K562 (cell line): Measurements from ENCODE around the gene ELF1. TPM values are rescaled to one million over a fixed set of nuclear protein-coding genes. Genes with fewer than 3 reads are reported as not detected.

Experiments used
- ATAC-seq: fragments of 200-7000 bp; cut with Tn5 transposase; 3 replicates; pipeline ENCODE4 v1.9.1; 2020; ENCODE audit warnings: moderate library complexity
- BruUV-seq: library from RNA; stranded (reverse); fragments of 400-500 nt; replicated peaks from 2 replicates; lab custom pipeline; 2021; lab: Mats Ljungman, UMichigan
- CTCF ChIA-PET: fragments of 300-600 bp; formaldehyde crosslinking; extraction: SDS; loops from one replicate; lab custom pipeline; 2021; ENCODE audit warnings: low intra/inter-chr PET ratio; lab: Yijun Ruan, JAX
- POLR2A ChIA-PET: fragments of 300-600, 350-650 bp; sonication (Branson Sonifier 250); formaldehyde crosslinking; extraction: SDS; loops from one replicate; lab custom pipeline; 2021; ENCODE audit warnings: antibody characterized with exemption, inconsistent platforms; lab: Yijun Ruan, JAX
- DNase-seq, 4 experiments: peaks; one replicate each; pipeline versions ENCODE4 v3.0.0 to v3.0.0-alpha.2; 2011 to 2018; ENCODE audit warnings: low spot score in 3 of 4, mixed read lengths in 3 of 4; ENCODE audit errors: extremely low read depth in 1 of 4
- FAIRE-seq: peaks from 2 replicates; lab custom pipeline; 2011; peaks lifted over from hg19 to GRCh38; lab: Jason Lieb, UNC
- H2AFZ ChIP-seq: 2 replicates; pipeline ENCODE4 v1.6.0; 2011; ENCODE audit warnings: low read depth, low read length, control low read depth, inconsistent platforms
- H3K27ac ChIP-seq: fragments of 200-600 bp; 3 replicates; pipeline ENCODE4 v1.8.0; 2011; ENCODE audit warnings: low read depth, mild to moderate bottlenecking, control low read depth, inconsistent platforms, low read length, moderate library complexity, mixed read lengths; ENCODE audit errors: extremely low read depth
- H3K27me3 ChIP-seq, 2 experiments: fragments of 300-600 bp in 1 of 2; 2 replicates in 1 of 2; 3 replicates in 1 of 2; pipeline versions ENCODE4 v1.6.0 to v1.8.0; 2011; ENCODE audit warnings: inconsistent platforms in 2 of 2, low read length in 2 of 2, mild to moderate bottlenecking in 1 of 2, mixed read lengths in 1 of 2, moderate library complexity in 1 of 2; ENCODE audit not compliant: control insufficient read depth in 2 of 2, insufficient read depth in 2 of 2
- H3K36me3 ChIP-seq: fragments of 300-600 bp; 3 replicates; pipeline ENCODE4 v1.8.0; 2011; ENCODE audit warnings: mild to moderate bottlenecking, low read length, inconsistent platforms; ENCODE audit not compliant: control insufficient read depth, insufficient read depth
- H3K4me1 ChIP-seq, 2 experiments: fragments of 200-600 bp in 1 of 2; replicated peaks in 1 of 2; 2 replicates in 1 of 2; 3 replicates in 1 of 2; pipeline versions ENCODE4 v1.5.1 to v1.8.0; 2011; ENCODE audit warnings: inconsistent platforms in 2 of 2, low read length in 2 of 2, mild to moderate bottlenecking in 1 of 2, mixed read lengths in 1 of 2, moderate library complexity in 1 of 2; ENCODE audit not compliant: control insufficient read depth in 2 of 2, insufficient read depth in 2 of 2
- H3K4me2 ChIP-seq: 2 replicates; pipeline ENCODE4 v1.6.1; 2011; ENCODE audit warnings: low read length, control low read depth, inconsistent platforms, mixed read lengths; ENCODE audit not compliant: insufficient read depth
- H3K4me3 ChIP-seq: fragments of 200-600 bp; sonication (generic), shearing (Covaris generic); 2 replicates; pipeline ENCODE4 v1.5.1; 2016; ENCODE audit warnings: control low read depth, inconsistent platforms
- H3K79me2 ChIP-seq: fragments of 200-600 bp; 3 replicates; pipeline ENCODE4 v1.8.0; 2011; ENCODE audit warnings: low read length, inconsistent platforms; ENCODE audit not compliant: control insufficient read depth, insufficient read depth
- H3K9ac ChIP-seq, 2 experiments: 2 replicates each; pipeline versions ENCODE4 v1.6.0 to v1.6.1; 2011; ENCODE audit warnings: low read depth in 2 of 2, low read length in 2 of 2, control low read depth in 1 of 2, inconsistent platforms in 1 of 2, mild to moderate bottlenecking in 1 of 2, mixed read lengths in 1 of 2; ENCODE audit not compliant: insufficient read depth in 1 of 2
- H3K9me1 ChIP-seq: one replicate; pipeline ENCODE4 v1.6.0; 2011; ENCODE audit warnings: inconsistent platforms, mild to moderate bottlenecking, low read length, moderate library complexity; ENCODE audit not compliant: control insufficient read depth, insufficient read depth
- H3K9me3 ChIP-seq: replicated peaks from 2 replicates; pipeline ENCODE4 v1.5.1; 2011; ENCODE audit warnings: low read depth, low read length, inconsistent platforms; ENCODE audit not compliant: control insufficient read depth, insufficient read depth
- H4K20me1 ChIP-seq: replicated peaks from 2 replicates; pipeline ENCODE4 v1.6.1; 2011; ENCODE audit warnings: low read length, inconsistent platforms, mixed read lengths; ENCODE audit not compliant: control insufficient read depth, insufficient read depth
- BRF1 ChIP-seq: IDR thresholded peaks from 3 replicates; pipeline ENCODE4 v1.6.1; 2011; ENCODE audit warnings: borderline replicate concordance, mild to moderate bottlenecking; ENCODE audit not compliant: insufficient read length; ENCODE audit errors: extremely low read depth
- CCAR2 ChIP-seq: fragments of 200-400 bp; formaldehyde crosslinking; IDR thresholded peaks from 2 replicates; pipeline ENCODE4 v1.6.1; 2017; ENCODE audit warnings: mild to moderate bottlenecking, low read depth, low read length
- DPF2 ChIP-seq: fragments of 450-650 bp; IDR thresholded peaks from 2 replicates; pipeline ENCODE4 v1.6.1; 2016
- HCFC1 ChIP-seq: IDR thresholded peaks from 2 replicates; pipeline ENCODE4 v1.6.1; 2012; ENCODE audit warnings: low read depth, low read length, improper control_type of control experiment
- HNRNPH1 ChIP-seq: fragments of 200-400 bp; formaldehyde crosslinking; optimal IDR thresholded peaks from 2 replicates; pipeline ENCODE3; 2017; ENCODE audit warnings: low read depth, mild to moderate bottlenecking, low read length, moderate library complexity
- ILF3 ChIP-seq: fragments of 450-650 bp; IDR thresholded peaks from 2 replicates; pipeline ENCODE4 v1.6.1; 2018; ENCODE audit warnings: antibody characterized with exemption, mild to moderate bottlenecking, moderate library complexity, borderline replicate concordance
- MEF2A ChIP-seq: IDR thresholded peaks from 2 replicates; pipeline ENCODE4 v1.6.1; 2011; ENCODE audit warnings: low read depth, mild to moderate bottlenecking, low read length, moderate library complexity; ENCODE audit not compliant: control insufficient read depth
- NCOA1 ChIP-seq: fragments of 450-650 bp; IDR thresholded peaks from 2 replicates; pipeline ENCODE4 v1.6.1; 2016; ENCODE audit warnings: low read depth
- PHF8 ChIP-seq: fragments of 200-600 bp; sonication (generic); IDR thresholded peaks from 2 replicates; pipeline ENCODE4 v1.6.1; 2012; ENCODE audit warnings: mixed run types, mild to moderate bottlenecking, inconsistent platforms, low read length, moderate library complexity, borderline replicate concordance
- POLR3G ChIP-seq: IDR thresholded peaks from 2 replicates; pipeline ENCODE4 v1.6.1; 2011; ENCODE audit not compliant: insufficient read length, insufficient replicate concordance; ENCODE audit errors: extremely low read depth
- RBM22 ChIP-seq: fragments of 200-400 bp; formaldehyde crosslinking; IDR thresholded peaks from 2 replicates; pipeline ENCODE4 v1.6.1; 2018; ENCODE audit warnings: low read length, low read depth; ENCODE audit not compliant: poor library complexity, severe bottlenecking
- ZNF507 ChIP-seq: conservative IDR thresholded peaks from 2 replicates; pipeline ENCODE4 v1.6.1; 2017; ENCODE audit warnings: missing genetic modification characterization, missing compliant biosample characterization
- ZNF561 ChIP-seq: fragments of 450-650 bp; formaldehyde crosslinking; conservative IDR thresholded peaks from 2 replicates; pipeline ENCODE4 v1.4.0; 2020; ENCODE audit warnings: mild to moderate bottlenecking, moderate library complexity
- in situ Hi-C: fragments of 300-500 bp; cut with MboI; formaldehyde crosslinking; loops from 4 replicates; pipeline ENCODE4 v1.15.0; 2018; ENCODE audit warnings: inconsistent platforms, mixed read lengths
- intact Hi-C: fragments of 100-400 bp; cut with micrococcal nuclease; formaldehyde crosslinking; loops from 2 replicates; pipeline ENCODE4 v1.14.2; 2022
- polyA plus RNA-seq, 8 experiments: library from polyadenylated mRNA; depleted of rRNA in 4 of 8; stranded (reverse) in 5 of 8; unstranded in 3 of 8; fragments of >200 nt; fragmentation: Nextera tagmentation in 2 of 8; fragmentation: Illumina TruSeq in 1 of 8; extraction: Ambion mirVana in 2 of 8; extraction: Trizol in 1 of 8; gene quantifications; 2 replicates each; pipeline versions ENCODE4 v1.2.1 to v1.2.3, GENCODE V29; 2011 to 2014; ENCODE audit warnings: inconsistent platforms in 1 of 8, missing spikeins in 1 of 8
- total RNA-seq, 7 experiments: library from RNA; depleted of rRNA in 6 of 7; stranded (reverse); fragments of >200 nt in 6 of 7; fragmentation: Illumina TruSeq in 2 of 7; extraction: Trizol in 2 of 7; gene quantifications; 2 replicates each; pipeline versions ENCODE4 v1.2.1 to v1.2.3, GENCODE V29; 2011 to 2021; ENCODE audit warnings: low replicate concordance in 1 of 7
- TF ChIP-seq, protein P1 (sequence below): fragments of 250-450 bp; sonication (Bioruptor Pico); IDR thresholded peaks from 2 replicates; pipeline ENCODE4 v1.8.0; 2021; ENCODE audit warnings: moderate library complexity, mild to moderate bottlenecking, inconsistent platforms
- TF ChIP-seq, protein P2 (sequence below): fragments of 250-450 bp; sonication (Bioruptor Pico); IDR thresholded peaks from 2 replicates; pipeline ENCODE4 v1.8.0; 2022; ENCODE audit warnings: moderate library complexity, mild to moderate bottlenecking, inconsistent platforms
- TF ChIP-seq, protein P3 (sequence below): IDR thresholded peaks from 3 replicates; pipeline ENCODE4 v1.6.1; 2011; ENCODE audit warnings: borderline replicate concordance, mild to moderate bottlenecking, moderate library complexity; ENCODE audit not compliant: insufficient read length; ENCODE audit errors: extremely low read depth

The ELF1 gene
- total and polyA plus RNA-seq, 9 of the 15 experiments (the other 6 are each of a cell fraction or from before 2014, with no cell fraction given) = 24.7 to 54.4 (median 33.4) TPM

DNA sequence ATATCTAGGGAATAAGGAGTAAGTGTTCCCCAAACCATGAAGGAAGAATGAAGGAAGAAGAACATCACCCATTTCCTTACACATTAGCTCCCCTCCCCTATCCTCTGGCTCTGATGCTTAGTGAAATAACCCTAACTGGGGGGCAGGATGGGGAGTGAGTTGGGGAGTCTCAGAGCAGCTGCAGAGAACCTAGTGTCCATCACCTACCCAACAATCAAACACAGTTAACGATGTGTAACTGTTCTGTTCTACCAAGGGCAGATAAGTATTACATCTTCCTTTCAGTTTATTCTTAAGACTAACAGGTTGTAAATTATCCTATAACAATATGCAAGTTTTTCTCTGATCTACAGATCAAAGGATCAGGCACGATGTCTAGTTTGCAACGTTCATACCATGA is 12.8 kb downstream of the ELF1 start (continued):
- TF ChIP-seq, protein P1, sequence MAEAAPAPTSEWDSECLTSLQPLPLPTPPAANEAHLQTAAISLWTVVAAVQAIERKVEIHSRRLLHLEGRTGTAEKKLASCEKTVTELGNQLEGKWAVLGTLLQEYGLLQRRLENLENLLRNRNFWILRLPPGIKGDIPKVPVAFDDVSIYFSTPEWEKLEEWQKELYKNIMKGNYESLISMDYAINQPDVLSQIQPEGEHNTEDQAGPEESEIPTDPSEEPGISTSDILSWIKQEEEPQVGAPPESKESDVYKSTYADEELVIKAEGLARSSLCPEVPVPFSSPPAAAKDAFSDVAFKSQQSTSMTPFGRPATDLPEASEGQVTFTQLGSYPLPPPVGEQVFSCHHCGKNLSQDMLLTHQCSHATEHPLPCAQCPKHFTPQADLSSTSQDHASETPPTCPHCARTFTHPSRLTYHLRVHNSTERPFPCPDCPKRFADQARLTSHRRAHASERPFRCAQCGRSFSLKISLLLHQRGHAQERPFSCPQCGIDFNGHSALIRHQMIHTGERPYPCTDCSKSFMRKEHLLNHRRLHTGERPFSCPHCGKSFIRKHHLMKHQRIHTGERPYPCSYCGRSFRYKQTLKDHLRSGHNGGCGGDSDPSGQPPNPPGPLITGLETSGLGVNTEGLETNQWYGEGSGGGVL (CRISPR knock-in tag) = no peak
- TF ChIP-seq RBM22 (no peak), NCOA1 (no peak), DPF2 (no peak), HNRNPH1 (no peak)
- TF ChIP-seq, protein P2, sequence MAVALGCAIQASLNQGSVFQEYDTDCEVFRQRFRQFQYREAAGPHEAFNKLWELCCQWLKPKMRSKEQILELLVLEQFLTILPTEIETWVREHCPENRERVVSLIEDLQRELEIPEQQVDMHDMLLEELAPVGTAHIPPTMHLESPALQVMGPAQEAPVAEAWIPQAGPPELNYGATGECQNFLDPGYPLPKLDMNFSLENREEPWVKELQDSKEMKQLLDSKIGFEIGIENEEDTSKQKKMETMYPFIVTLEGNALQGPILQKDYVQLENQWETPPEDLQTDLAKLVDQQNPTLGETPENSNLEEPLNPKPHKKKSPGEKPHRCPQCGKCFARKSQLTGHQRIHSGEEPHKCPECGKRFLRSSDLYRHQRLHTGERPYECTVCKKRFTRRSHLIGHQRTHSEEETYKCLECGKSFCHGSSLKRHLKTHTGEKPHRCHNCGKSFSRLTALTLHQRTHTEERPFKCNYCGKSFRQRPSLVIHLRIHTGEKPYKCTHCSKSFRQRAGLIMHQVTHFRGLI (CRISPR knock-in tag) = no peak
- TF ChIP-seq, all 486 proteins: peak for 4

DNA sequence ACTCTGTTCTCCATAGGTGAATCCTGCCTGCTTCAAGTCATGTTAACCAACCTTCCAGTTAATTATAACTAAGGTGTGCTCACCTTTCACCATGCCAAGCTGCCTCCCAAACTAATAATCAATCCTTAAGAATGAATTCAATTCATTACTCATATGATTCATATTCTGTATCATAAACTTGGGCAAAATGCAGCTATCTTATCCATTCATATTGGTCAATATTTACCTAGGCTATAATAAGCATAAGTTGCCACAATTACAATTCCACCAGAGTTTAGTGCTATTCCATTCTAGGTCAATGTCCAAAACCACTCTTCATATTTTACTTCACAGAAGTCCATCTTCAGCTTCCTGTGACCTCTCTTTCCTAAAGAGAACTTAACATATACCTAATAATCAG is 13.4 kb downstream of the ELF1 start:
- DNase-seq = no peak
- Histone ChIP-seq H3K4me2 (peak overlapping the region; percentile 68), H3K79me2 (peaks cover 100% of the 10 kb centered on the region), H4K20me1 (no peaks in the 10 kb centered on the region), H3K4me1 (peaks cover 4 to 45% of the 10 kb centered on the region in 2 experiments), H2AFZ (no peak overlapping the region), H3K27ac (peak overlapping the region; percentile 71), H3K9me1 (no peaks in the 10 kb centered on the region), H3K9me3 (peaks cover 4% of the 10 kb centered on the region; the same call in 1 of the 2 replicates), H3K27me3 (no peaks in the 10 kb centered on the region), H3K9ac (peak overlapping the region in 1 of 2 experiments; percentile 63; a peak in 2 of 4 replicates), H3K36me3 (peaks cover 17% of the 10 kb centered on the region; the same call in 2 of the 3 replicates), H3K4me3 (no peak overlapping the region)
- ChIA-PET CTCF (no interaction called here), POLR2A (interaction anchor here (0.7 to 0.9 kb wide), 2 partner anchors 13 to 50 kb away, joined by 3 read pairs; no protein-coding TSS in a partner anchor)
- peak; percentile 0; the same call in 2 of the 3 replicates for ATAC-seq
- BruUV-seq = no TSS peak
- FAIRE-seq = no peak
- in situ Hi-C loops = no loop called here
- intact Hi-C loops = loop anchor here (1.0 kb wide), 1 partner anchor 23 kb away; no protein-coding TSS in a partner anchor
- TF ChIP-seq CCAR2 = no peak
- TF ChIP-seq ZNF561 (CRISPR knock-in tag) = no peak
- no peak for TF ChIP-seq ZNF507 (tag)
- no peak for TF ChIP-seq MEF2A
- TF ChIP-seq BRF1 = no peak
- TF ChIP-seq, protein P3, sequence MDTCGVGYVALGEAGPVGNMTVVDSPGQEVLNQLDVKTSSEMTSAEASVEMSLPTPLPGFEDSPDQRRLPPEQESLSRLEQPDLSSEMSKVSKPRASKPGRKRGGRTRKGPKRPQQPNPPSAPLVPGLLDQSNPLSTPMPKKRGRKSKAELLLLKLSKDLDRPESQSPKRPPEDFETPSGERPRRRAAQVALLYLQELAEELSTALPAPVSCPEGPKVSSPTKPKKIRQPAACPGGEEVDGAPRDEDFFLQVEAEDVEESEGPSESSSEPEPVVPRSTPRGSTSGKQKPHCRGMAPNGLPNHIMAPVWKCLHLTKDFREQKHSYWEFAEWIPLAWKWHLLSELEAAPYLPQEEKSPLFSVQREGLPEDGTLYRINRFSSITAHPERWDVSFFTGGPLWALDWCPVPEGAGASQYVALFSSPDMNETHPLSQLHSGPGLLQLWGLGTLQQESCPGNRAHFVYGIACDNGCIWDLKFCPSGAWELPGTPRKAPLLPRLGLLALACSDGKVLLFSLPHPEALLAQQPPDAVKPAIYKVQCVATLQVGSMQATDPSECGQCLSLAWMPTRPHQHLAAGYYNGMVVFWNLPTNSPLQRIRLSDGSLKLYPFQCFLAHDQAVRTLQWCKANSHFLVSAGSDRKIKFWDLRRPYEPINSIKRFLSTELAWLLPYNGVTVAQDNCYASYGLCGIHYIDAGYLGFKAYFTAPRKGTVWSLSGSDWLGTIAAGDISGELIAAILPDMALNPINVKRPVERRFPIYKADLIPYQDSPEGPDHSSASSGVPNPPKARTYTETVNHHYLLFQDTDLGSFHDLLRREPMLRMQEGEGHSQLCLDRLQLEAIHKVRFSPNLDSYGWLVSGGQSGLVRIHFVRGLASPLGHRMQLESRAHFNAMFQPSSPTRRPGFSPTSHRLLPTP = no peak
- no peak for TF ChIP-seq ILF3
- no peak for TF ChIP-seq HCFC1
- TF ChIP-seq PHF8 = no peak
- no peak for TF ChIP-seq POLR3G
